Measurements from ENCODE around the gene FBLN2.

- no peak for TF ChIP-seq CTCF (conservative IDR thresholded peaks at IDR 0.05)
- no peak for TF ChIP-seq ZFX (IDR thresholded peaks at IDR 0.05)
Measured at GRCh38 chr3:13507570-13508339, 41.2 kb upstream of the FBLN2 start.
